H9 (cell line): ENCODE data around the gene RNF212. TPM values are rescaled to one million over a fixed set of nuclear protein-coding genes. Genes with fewer than 3 reads are reported as not detected.
A peak's percentile ranks its signal among the peaks of the same experiment; 100 is the strongest.

ENCODE experiments used
- DNase-seq: peaks from one replicate; pipeline ENCODE4 v3.0.0-alpha.2; 2017
- H2AFZ ChIP-seq: one replicate; pipeline ENCODE4 v1.6.1; 2013; ENCODE audit warnings: mild to moderate bottlenecking, low read length, control low read depth, moderate library complexity
- H2AK5ac ChIP-seq: 2 replicates; pipeline ENCODE4 v1.6.1; 2013; ENCODE audit warnings: low read length, control low read depth, mixed read lengths; ENCODE audit not compliant: insufficient read length
- H2BK120ac ChIP-seq: one replicate; pipeline ENCODE4 v1.6.1; 2013; ENCODE audit warnings: low read depth, mild to moderate bottlenecking, low read length, control low read depth, inconsistent platforms; ENCODE audit not compliant: poor library complexity, severe bottlenecking
- H2BK12ac ChIP-seq: 2 replicates; pipeline ENCODE4 v1.6.1; 2013; ENCODE audit warnings: low read length, control low read depth, mixed read lengths, low read depth; ENCODE audit not compliant: insufficient read length
- H2BK15ac ChIP-seq: 2 replicates; pipeline ENCODE4 v1.6.1; 2013; ENCODE audit warnings: low read depth, low read length, control low read depth
- H2BK20ac ChIP-seq: one replicate; pipeline ENCODE4 v1.6.1; 2013; ENCODE audit warnings: low read depth, mild to moderate bottlenecking, low read length, control low read depth, inconsistent platforms; ENCODE audit not compliant: poor library complexity, severe bottlenecking
- H2BK5ac ChIP-seq: 2 replicates; pipeline ENCODE4 v1.6.1; 2013; ENCODE audit warnings: low read length, control low read depth, mixed read lengths; ENCODE audit not compliant: insufficient read length
- H3K14ac ChIP-seq: 2 replicates; pipeline ENCODE4 v1.6.1; 2013; ENCODE audit warnings: low read length, control low read depth; ENCODE audit not compliant: insufficient read depth
- H3K18ac ChIP-seq: 2 replicates; pipeline ENCODE4 v1.6.1; 2013; ENCODE audit warnings: low read depth, mild to moderate bottlenecking, mixed read lengths, low read length, control low read depth; ENCODE audit not compliant: insufficient read length
- H3K23ac ChIP-seq: 2 replicates; pipeline ENCODE4 v1.6.1; 2013; ENCODE audit warnings: low read length, control low read depth, mixed read lengths, low read depth; ENCODE audit not compliant: insufficient read length
- H3K23me2 ChIP-seq: 2 replicates; pipeline ENCODE4 v1.6.1; 2013; ENCODE audit warnings: low read depth, mild to moderate bottlenecking, mixed read lengths, low read length, control low read depth; ENCODE audit not compliant: insufficient read length, poor library complexity, severe bottlenecking
- H3K27ac ChIP-seq: 2 replicates; pipeline ENCODE4 v1.5.1; 2013; ENCODE audit warnings: low read length, control low read depth, mixed read lengths, low read depth; ENCODE audit not compliant: insufficient read length
- H3K27me3 ChIP-seq: 2 replicates; pipeline ENCODE4 v1.6.1; 2013; ENCODE audit warnings: low read length, control low read depth, inconsistent platforms; ENCODE audit not compliant: insufficient read depth
- H3K4ac ChIP-seq: 2 replicates; pipeline ENCODE4 v1.6.1; 2013; ENCODE audit warnings: low read depth, mild to moderate bottlenecking, control low read depth, inconsistent platforms, low read length, moderate library complexity
- H3K4me1 ChIP-seq: 2 replicates; pipeline ENCODE4 v1.6.1; 2013; ENCODE audit warnings: low read length, control low read depth, inconsistent platforms; ENCODE audit not compliant: insufficient read depth
- H3K4me2 ChIP-seq: 2 replicates; pipeline ENCODE4 v1.6.1; 2013; ENCODE audit warnings: low read length, control low read depth, mixed read lengths; ENCODE audit not compliant: insufficient read length, insufficient read depth
- H3K56ac ChIP-seq: 2 replicates; pipeline ENCODE4 v1.6.1; 2013; ENCODE audit warnings: low read depth, mild to moderate bottlenecking, mixed read lengths, low read length, control low read depth; ENCODE audit not compliant: insufficient read length
- H3K79me1 ChIP-seq: 2 replicates; pipeline ENCODE4 v1.6.1; 2013; ENCODE audit warnings: low read depth, mild to moderate bottlenecking, moderate library complexity, low read length, control low read depth, inconsistent platforms; ENCODE audit not compliant: insufficient read depth, poor library complexity, severe bottlenecking
- H3K79me2 ChIP-seq: 2 replicates; pipeline ENCODE4 v1.6.1; 2013; ENCODE audit warnings: low read length, control low read depth, inconsistent platforms; ENCODE audit not compliant: insufficient read depth
- H3K9ac ChIP-seq: 2 replicates; pipeline ENCODE4 v1.6.1; 2013; ENCODE audit warnings: low read length, control low read depth, mixed read lengths; ENCODE audit not compliant: insufficient read length; ENCODE audit errors: extremely low read depth
- H3K9me3 ChIP-seq: one replicate; pipeline ENCODE4 v1.6.1; 2013; ENCODE audit warnings: low read depth, low read length, inconsistent platforms; ENCODE audit not compliant: control insufficient read depth
- H3T11ph ChIP-seq: one replicate; pipeline ENCODE4 v1.6.1; 2013; ENCODE audit warnings: mild to moderate bottlenecking, low read length, control low read depth, inconsistent platforms
- H4K20me1 ChIP-seq: one replicate; pipeline ENCODE4 v1.6.1; 2013; ENCODE audit not compliant: control insufficient read depth, insufficient read length, insufficient read depth
- H4K5ac ChIP-seq: 2 replicates; pipeline ENCODE4 v1.6.1; 2013; ENCODE audit warnings: low read depth, mild to moderate bottlenecking, mixed read lengths, low read length, control low read depth; ENCODE audit not compliant: insufficient read length
- H4K8ac ChIP-seq: replicated peaks from 2 replicates; pipeline ENCODE4 v1.6.1; 2013; ENCODE audit warnings: low read length, control low read depth, mixed read lengths, low read depth; ENCODE audit not compliant: insufficient read length
- H4K91ac ChIP-seq: 2 replicates; pipeline ENCODE4 v1.6.1; 2013; ENCODE audit warnings: low read depth, mild to moderate bottlenecking, moderate library complexity, mixed read lengths, low read length, control low read depth; ENCODE audit not compliant: insufficient read length
- H3K27ac Mint-ChIP-seq, 3 experiments: 2 replicates in 2 of 3; 3 replicates in 1 of 3; pipeline ENCODE4 v1.8.0; 2020 to 2021; ENCODE audit warnings: mixed read lengths in 3 of 3, mild to moderate bottlenecking in 1 of 3, moderate library complexity in 1 of 3
- H3K27me3 Mint-ChIP-seq: 2 replicates; pipeline ENCODE4 v1.8.0; 2021; ENCODE audit warnings: low read depth, mild to moderate bottlenecking, moderate library complexity, mixed read lengths
- H3K36me3 Mint-ChIP-seq, 3 experiments: 2 replicates in 2 of 3; 3 replicates in 1 of 3; pipeline ENCODE4 v1.8.0; 2020 to 2021; ENCODE audit warnings: low read depth in 3 of 3, mixed read lengths in 3 of 3; ENCODE audit not compliant: insufficient read depth in 1 of 3
- H3K4me1 Mint-ChIP-seq, 2 experiments: 2 replicates each; pipeline ENCODE4 v1.8.0; 2020; ENCODE audit warnings: mixed read lengths in 2 of 2
- H3K4me3 Mint-ChIP-seq, 2 experiments: 2 replicates in 1 of 2; 3 replicates in 1 of 2; pipeline ENCODE4 v1.8.0; 2020 to 2021; ENCODE audit warnings: mild to moderate bottlenecking in 2 of 2, mixed read lengths in 2 of 2, moderate library complexity in 1 of 2
- H3K9me3 Mint-ChIP-seq, 2 experiments: 2 replicates in 1 of 2; 3 replicates in 1 of 2; pipeline ENCODE4 v1.8.0; 2020; ENCODE audit warnings: mild to moderate bottlenecking in 2 of 2, mixed read lengths in 2 of 2, moderate library complexity in 1 of 2
- WGBS: extraction: QIAGEN DNeasy Blood & Tissue Kit; methylation state at CpG from one replicate; pipeline ENCODE4 v1.1.7; 2013; ENCODE audit warnings: missing lambda C conversion rate, low lambda C conversion rate, mixed read lengths; ENCODE audit not compliant: insufficient read length; ENCODE audit errors: extremely low coverage; 5-methylcytosine and 5-hydroxymethylcytosine counted together
- total RNA-seq: library from RNA; stranded (reverse); gene quantifications from 2 replicates; pipeline ENCODE4 v1.2.1, GENCODE V29; 2021
- TF ChIP-seq, protein P1 (sequence below): fragments of 200-600 bp; sonication (generic); conservative IDR thresholded peaks from 3 replicates; pipeline ENCODE4 v1.8.0; 2021; ENCODE audit warnings: antibody characterized with exemption, mild to moderate bottlenecking

The RNF212 gene
- total RNA-seq, 1 experiment from 2014 or later: 3.0 TPM

DNA sequence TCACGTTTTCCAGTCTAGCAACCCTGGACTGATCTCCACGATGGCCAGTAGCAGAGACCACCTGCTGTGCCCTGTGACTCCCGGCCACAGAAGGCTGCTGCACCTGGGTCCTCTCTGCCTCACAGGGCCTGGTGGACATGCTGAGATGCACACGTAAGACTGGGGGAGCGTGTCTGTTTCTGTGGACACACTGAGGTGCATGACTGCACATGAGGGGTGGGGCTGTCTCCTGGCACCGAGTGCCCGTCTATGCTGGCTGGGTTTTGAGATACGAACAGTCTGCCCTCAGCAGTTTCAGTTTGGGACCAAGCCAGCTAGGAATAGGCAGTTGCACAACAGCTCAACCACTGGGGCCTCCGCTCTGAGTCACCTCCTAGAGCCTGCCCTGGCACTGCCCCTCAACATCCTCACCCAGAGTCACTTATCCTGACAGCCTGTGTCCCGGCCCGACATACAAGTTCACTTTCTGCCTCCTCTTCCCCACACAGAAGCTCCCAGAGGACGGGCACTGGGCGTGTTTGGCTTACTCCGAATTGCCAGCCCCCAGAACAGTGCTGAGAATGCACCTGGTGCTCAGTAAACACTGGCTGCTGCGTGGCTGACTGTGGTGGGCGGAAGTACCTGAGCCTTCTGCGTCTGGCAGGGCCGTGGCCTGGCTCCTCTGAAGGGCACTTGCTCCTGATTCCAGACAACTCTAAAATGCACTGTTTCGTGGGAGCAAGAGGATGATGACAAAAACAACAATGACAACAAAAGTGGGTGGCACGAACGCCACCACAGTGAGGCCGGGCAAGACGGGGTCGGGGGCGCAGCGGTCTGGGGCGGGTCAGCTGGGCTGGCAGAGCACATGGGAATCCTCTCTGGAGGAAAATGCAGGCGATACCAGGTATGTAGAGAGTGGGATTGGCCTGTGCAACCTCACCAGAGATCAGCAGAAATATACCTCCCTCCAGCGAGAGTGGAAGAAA lies 30.9 kb downstream of the RNF212 start:
- H3K4me1 Mint-ChIP-seq: peaks cover 4 to 5% of the 10 kb centered on the region in 2 experiments; a peak in 2 of 4 replicates
- no peak overlapping the region for H4K8ac ChIP-seq
- H3K9me3 ChIP-seq: no peaks in the 10 kb centered on the region
- H2AFZ ChIP-seq: no peak overlapping the region
- WGBS: no CpG with 5 or more reads among the region's 29 CpGs
- no peak overlapping the region for H4K91ac ChIP-seq
- no peak overlapping the region for H3K23ac ChIP-seq
- no peak overlapping the region for H3K18ac ChIP-seq
- no peaks in the 10 kb centered on the region for H3K79me2 ChIP-seq
- no peaks in the 10 kb centered on the region for H3K23me2 ChIP-seq
- H2BK15ac ChIP-seq: no peak overlapping the region
- no peak overlapping the region for H3K14ac ChIP-seq
- H3T11ph ChIP-seq: no peak overlapping the region
- H3K4me3 Mint-ChIP-seq: no peak overlapping the region
- no peak overlapping the region for H3K4ac ChIP-seq
- H4K5ac ChIP-seq: no peak overlapping the region
- peak; percentile 15 for DNase-seq
- H2BK120ac ChIP-seq: no peak overlapping the region
- H3K56ac ChIP-seq: no peak overlapping the region
- H3K36me3 Mint-ChIP-seq: no peaks in the 10 kb centered on the region; a peak in 2 of 7 replicates
- H2AK5ac ChIP-seq: no peak overlapping the region
- H3K27ac Mint-ChIP-seq: no peak overlapping the region
- H3K9me3 Mint-ChIP-seq: peaks cover 0 to 1% of the 10 kb centered on the region in 2 experiments; a peak in 3 of 5 replicates
- H2BK5ac ChIP-seq: no peak overlapping the region
- no peak overlapping the region for H3K4me2 ChIP-seq
- H3K4me1 ChIP-seq: no peaks in the 10 kb centered on the region
- no peaks in the 10 kb centered on the region for H3K27me3 ChIP-seq
- no peak overlapping the region for H2BK12ac ChIP-seq
- no peaks in the 10 kb centered on the region for H4K20me1 ChIP-seq
- peaks cover 62% of the 10 kb centered on the region for H3K27me3 Mint-ChIP-seq
- TF ChIP-seq, protein P1, sequence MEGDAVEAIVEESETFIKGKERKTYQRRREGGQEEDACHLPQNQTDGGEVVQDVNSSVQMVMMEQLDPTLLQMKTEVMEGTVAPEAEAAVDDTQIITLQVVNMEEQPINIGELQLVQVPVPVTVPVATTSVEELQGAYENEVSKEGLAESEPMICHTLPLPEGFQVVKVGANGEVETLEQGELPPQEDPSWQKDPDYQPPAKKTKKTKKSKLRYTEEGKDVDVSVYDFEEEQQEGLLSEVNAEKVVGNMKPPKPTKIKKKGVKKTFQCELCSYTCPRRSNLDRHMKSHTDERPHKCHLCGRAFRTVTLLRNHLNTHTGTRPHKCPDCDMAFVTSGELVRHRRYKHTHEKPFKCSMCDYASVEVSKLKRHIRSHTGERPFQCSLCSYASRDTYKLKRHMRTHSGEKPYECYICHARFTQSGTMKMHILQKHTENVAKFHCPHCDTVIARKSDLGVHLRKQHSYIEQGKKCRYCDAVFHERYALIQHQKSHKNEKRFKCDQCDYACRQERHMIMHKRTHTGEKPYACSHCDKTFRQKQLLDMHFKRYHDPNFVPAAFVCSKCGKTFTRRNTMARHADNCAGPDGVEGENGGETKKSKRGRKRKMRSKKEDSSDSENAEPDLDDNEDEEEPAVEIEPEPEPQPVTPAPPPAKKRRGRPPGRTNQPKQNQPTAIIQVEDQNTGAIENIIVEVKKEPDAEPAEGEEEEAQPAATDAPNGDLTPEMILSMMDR: no peak
- no peak overlapping the region for H3K9ac ChIP-seq
- H3K27ac ChIP-seq: no peak overlapping the region
- H2BK20ac ChIP-seq: no peak overlapping the region
- H3K79me1 ChIP-seq: no peaks in the 10 kb centered on the region
